DMS153 treated with DMSO at 0.1 percent for 48 hours (cell line): Measurements from ENCODE around the gene NMRAL1.
A peak's percentile ranks its signal among the peaks of the same experiment; 100 is the strongest.

Experiments used
- DNase-seq: peaks from one replicate; lab custom pipeline; 2025; ENCODE audit not compliant: unreplicated experiment; lab: John Stamatoyannopoulos, UW

NMRAL1 gene

GRCh38 chr16:4505356-4506147 lies 31.1 kb upstream of the NMRAL1 start:
- no peak for DNase-seq

- DNase-seq: no peak
Observed at GRCh38 chr16:4501071-4501478, 26.6 kb upstream of the NMRAL1 start.

- no peak for DNase-seq
Observed at GRCh38 chr16:4500272-4500671, 25.8 kb upstream of the NMRAL1 start.

- no peak for DNase-seq
Observed at GRCh38 chr16:4499196-4499555, 24.8 kb upstream of the NMRAL1 start.

GRCh38 chr16:4498546-4499195 lies 24.2 kb upstream of the NMRAL1 start:
- DNase-seq: no peak

DNA sequence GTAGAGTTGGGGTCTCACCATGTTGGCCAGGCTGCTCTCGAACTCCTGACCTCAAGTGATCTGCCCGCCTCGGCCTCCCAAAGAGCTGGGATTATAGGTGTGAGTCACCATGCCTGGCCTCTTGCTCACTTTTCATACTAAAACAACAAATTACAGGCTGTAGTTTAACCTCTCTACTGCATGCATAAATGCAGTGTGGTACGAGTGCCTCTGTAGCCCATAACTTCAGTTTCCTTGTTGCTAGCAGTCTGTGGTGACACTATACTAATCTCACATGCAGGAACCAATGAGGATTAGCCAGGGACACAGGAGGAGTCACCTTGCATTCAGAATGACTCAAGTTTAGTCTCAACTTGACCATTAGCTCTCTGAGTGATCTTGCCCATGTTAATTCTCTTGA lies 21.9 kb upstream of the NMRAL1 start:
- DNase-seq: no peak

DNA sequence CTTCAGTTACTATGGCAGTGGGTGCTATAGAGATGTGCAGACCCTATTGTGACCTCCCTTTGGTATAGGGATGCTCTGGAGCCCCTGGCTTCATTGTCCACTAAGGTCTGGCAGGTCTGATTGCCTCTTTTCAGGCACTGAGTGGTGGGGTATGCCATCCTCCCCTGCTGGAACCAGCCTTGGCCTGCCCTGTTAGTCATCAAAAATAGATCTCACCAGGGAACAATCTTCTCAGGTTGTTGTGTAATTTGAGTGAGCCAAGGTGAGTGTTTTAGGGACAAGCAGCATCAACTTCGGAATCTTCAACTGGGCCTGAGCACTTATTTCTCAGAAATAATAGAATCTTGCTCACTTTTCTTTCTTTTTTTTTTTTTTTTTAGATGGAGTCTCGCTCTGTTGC lies 21.3 kb upstream of the NMRAL1 start:
- no peak for DNase-seq

- DNase-seq: no peak
Observed at GRCh38 chr16:4494746-4495490, 20.5 kb upstream of the NMRAL1 start.

DNA sequence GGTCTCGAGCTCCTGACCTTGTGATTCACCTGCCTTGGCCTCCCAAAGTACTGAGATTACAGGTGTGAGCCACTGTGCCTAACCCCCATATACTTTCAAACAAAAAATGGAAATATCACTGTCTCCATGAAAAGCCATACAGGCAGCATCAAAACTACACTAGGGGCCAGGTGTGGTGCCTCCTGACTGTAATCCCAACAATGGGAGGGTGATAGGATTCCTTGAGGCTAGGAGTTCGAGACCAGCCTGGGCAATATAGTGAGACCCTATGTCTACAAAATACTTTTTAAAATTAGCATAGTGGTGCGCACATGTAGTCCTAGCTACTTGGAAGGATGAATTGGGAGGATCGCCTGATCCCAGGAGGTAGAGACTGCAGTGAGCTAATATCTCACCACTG lies 17.5 kb upstream of the NMRAL1 start:
- no peak for DNase-seq

GRCh38 chr16:4489030-4489429 lies 14.6 kb upstream of the NMRAL1 start:
- DNase-seq: no peak

- DNase-seq: no peak
Observed at GRCh38 chr16:4488499-4488967, 14.1 kb upstream of the NMRAL1 start.

DNA sequence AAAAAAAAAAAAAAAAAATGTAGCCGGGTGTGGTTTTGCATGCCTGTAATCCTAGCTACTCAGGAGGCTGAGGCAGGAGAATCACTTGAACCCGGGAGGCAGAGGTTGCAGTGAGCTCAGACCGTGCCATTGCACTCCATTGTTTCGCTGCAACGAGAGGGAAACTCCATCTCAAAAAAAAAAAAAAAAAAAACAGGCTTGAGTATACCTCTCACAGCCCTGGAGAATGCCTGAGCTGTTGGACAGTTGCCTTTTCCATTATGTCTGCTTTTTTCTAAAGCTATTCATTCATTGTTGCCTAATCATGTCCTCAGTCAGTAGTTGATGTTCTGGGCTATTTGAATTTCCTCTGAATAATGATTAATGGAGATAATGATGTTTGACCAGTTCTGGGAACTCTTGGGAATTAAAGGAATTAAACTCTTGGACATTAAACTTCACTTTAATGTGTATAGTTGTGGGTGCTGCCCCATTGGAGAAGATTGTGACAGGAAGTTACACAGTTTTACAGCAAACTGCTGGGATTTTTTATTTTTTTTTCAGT lies 13.6 kb upstream of the NMRAL1 start:
- DNase-seq: no peak

- DNase-seq: no peak
Observed at GRCh38 chr16:4486126-4486893, 11.9 kb upstream of the NMRAL1 start.

DNA sequence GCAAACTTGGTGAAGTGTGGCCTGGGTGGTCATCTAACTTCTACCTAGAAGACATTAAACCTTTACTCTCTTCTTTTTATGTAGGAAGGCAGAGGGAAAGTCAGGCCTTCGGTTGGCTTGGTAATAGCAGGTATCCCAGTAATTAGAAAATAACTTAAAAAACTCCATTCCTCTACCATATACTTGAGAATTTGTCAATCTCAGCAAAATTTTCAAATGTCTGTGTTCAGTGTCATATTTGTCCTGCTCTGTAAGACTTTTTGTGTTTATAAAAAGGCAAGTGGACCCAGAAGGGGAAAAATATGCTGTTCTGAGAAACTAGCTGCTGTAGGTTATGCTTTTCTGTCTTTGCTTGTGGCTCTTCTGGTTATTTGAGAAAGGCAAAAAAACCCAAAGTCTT lies 7.5 kb upstream of the NMRAL1 start:
- no peak for DNase-seq

- no peak for DNase-seq
Observed at GRCh38 chr16:4481526-4481925, 7.1 kb upstream of the NMRAL1 start.

GRCh38 chr16:4477966-4478365 lies 3.5 kb upstream of the NMRAL1 start:
- peak; percentile 36 for DNase-seq

GRCh38 chr16:4475880-4476788 lies 1.7 kb upstream of the NMRAL1 start, which contains the start of gene HMOX2:
Gene HMOX2, plus strand, starts transcription at chr16:4476398. Its CDS starts 29,127 bp downstream, at chr16:4505525.
- peak; percentile 92 for DNase-seq

DNA sequence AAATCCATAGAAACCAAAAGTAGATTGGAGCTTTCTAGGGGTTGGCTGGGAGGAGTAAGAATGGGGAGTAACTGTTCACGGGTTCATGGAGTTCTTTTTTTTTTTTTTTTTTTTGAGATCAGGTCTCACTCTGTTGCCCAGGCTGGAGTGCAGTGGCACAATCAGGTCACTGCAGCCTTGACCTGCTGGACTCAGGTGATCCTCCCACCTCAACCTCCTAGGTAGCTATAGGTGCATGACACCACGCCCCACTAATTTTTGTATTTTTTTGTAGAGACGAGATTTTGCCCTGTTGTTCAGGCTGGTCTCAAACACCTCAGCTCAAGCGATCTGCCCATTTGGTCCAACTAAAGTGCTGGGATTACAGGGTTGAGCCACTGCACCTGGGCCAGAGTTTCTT lies 1.5 kb downstream of the NMRAL1 start:
- no peak for DNase-seq

- no peak for DNase-seq
Observed at GRCh38 chr16:4471869-4472268, 2.6 kb downstream of the NMRAL1 start.

GRCh38 chr16:4468972-4469371 lies 5.5 kb downstream of the NMRAL1 start:
- DNase-seq: no peak
